Testis (tissue), 3 donors: ENCODE results near the gene TGM2. TPM values are rescaled to one million over a fixed set of nuclear protein-coding genes. Genes with fewer than 3 reads are reported as not detected.

Source experiments
- DNase-seq: peaks from one replicate; pipeline ENCODE4 v3.0.0-alpha.2; 2019
- H3K27ac ChIP-seq, 2 donors: fragments of 200-600 bp; sonication (generic); one replicate each; pipeline ENCODE4 v1.5.1; 2019
- H3K27me3 ChIP-seq: fragments of 200-600 bp; sonication (generic); one replicate; pipeline ENCODE4 v1.5.1; 2019
- H3K36me3 ChIP-seq: fragments of 200-600 bp; sonication (generic); one replicate; pipeline ENCODE4 v1.5.1; 2017; ENCODE audit warnings: low read depth; ENCODE audit errors: missing control alignments
- H3K4me1 ChIP-seq: fragments of 200-600 bp; sonication (generic); one replicate; pipeline ENCODE4 v1.5.1; 2019
- H3K4me3 ChIP-seq, 2 donors: fragments of 200-600 bp; sonication (generic); one replicate each; pipeline ENCODE4 v1.5.1; 2017 to 2019
- H3K9me3 ChIP-seq: fragments of 200-600 bp; sonication (generic); one replicate; pipeline ENCODE4 v1.5.1; 2017
- POLR2A ChIP-seq: fragments of 450-650 bp; IDR thresholded peaks from one replicate; pipeline ENCODE4 v1.6.1; 2017; ENCODE audit warnings: antibody characterized with exemption, mild to moderate bottlenecking, moderate library complexity
- WGBS, 2 donors: methylation state at CpG; one replicate each; pipeline ENCODE4 v1.1.5; 2018; 5-methylcytosine and 5-hydroxymethylcytosine counted together
- intact Hi-C: fragments of 100-400 bp; cut with DNase I; formaldehyde crosslinking; loops from one replicate; pipeline ENCODE4 v1.15.1; 2023; ENCODE audit warnings: low total_unique reads
- polyA plus RNA-seq: library from polyadenylated mRNA; stranded (reverse); fragments of 350-450 nt; fragmentation: Illumina TruSeq; extraction: RNeasy Lipid Tissue Mini Kit (QIAGEN cat#74804); gene quantifications from one replicate; pipeline ENCODE4 v1.2.3, GENCODE V29; 2014; ENCODE audit warnings: low read depth, low replicate concordance; ENCODE audit not compliant: insufficient read depth
- small RNA-seq, 2 donors: library from RNA; depleted of rRNA; stranded (forward); fragments of <200 nt; gene quantifications; one replicate each; pipeline ENCODE3, GENCODE V24; 2016
- total RNA-seq, 2 donors: library from RNA; depleted of rRNA; stranded (reverse); fragments of >200 nt; gene quantifications; one replicate each; pipeline ENCODE4 v1.2.3, GENCODE V29; 2016
- TF ChIP-seq, protein P1 (sequence below), 3 experiments: fragments of 450-650 bp in 2 of 3; fragments of 200-600 bp in 1 of 3; sonication (generic) in 1 of 3; IDR thresholded peaks; one replicate each; pipeline ENCODE4 v1.5.1; 2016 to 2019; ENCODE audit warnings: antibody characterized with exemption in 3 of 3, mild to moderate bottlenecking in 2 of 3, moderate library complexity in 1 of 3

The TGM2 gene
- total and polyA plus RNA-seq, 3 donors from 2014 or later, result 3.2 to 49.0 (median 8.5) TPM

DNA sequence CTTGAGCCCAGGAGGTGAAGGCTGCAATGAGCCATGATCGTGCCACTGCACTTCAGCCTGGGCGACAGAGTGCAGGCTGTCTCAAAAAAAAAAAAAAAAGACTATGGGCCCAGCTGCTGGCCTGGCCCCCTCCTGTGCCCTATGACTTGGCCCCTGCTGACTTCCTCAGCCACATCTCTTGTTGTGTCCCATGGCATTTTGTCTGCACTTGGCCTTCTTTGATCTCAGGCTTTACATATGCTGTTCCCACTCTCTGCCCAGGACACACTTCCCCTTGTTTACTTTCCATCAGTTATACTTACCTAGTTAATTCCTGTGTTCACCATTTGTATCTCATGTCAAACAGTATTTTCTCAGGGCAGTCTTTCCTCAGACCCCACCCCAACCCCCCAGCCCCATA, 87.0 kb downstream of the TGM2 start:
- Histone ChIP-seq H3K27me3 (no peaks in the 10 kb centered on the region), H3K4me3 (no peak overlapping the region), H3K4me1 (no peaks in the 10 kb centered on the region), H3K36me3 (no peaks in the 10 kb centered on the region), H3K27ac (no peak overlapping the region), H3K9me3 (no peaks in the 10 kb centered on the region)
- intact Hi-C loops, result no loop called here
- no peak for DNase-seq
- WGBS, 2 donors, result 86 to 93% methylated on average over 2 of the region's 2 CpGs
- no peak for TF ChIP-seq POLR2A
- TF ChIP-seq, protein P1, sequence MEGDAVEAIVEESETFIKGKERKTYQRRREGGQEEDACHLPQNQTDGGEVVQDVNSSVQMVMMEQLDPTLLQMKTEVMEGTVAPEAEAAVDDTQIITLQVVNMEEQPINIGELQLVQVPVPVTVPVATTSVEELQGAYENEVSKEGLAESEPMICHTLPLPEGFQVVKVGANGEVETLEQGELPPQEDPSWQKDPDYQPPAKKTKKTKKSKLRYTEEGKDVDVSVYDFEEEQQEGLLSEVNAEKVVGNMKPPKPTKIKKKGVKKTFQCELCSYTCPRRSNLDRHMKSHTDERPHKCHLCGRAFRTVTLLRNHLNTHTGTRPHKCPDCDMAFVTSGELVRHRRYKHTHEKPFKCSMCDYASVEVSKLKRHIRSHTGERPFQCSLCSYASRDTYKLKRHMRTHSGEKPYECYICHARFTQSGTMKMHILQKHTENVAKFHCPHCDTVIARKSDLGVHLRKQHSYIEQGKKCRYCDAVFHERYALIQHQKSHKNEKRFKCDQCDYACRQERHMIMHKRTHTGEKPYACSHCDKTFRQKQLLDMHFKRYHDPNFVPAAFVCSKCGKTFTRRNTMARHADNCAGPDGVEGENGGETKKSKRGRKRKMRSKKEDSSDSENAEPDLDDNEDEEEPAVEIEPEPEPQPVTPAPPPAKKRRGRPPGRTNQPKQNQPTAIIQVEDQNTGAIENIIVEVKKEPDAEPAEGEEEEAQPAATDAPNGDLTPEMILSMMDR (IDR thresholded peaks at IDR 0.05), result no peak

Small RNA genes lying within 50 kb of the gene (small RNA-seq; reads per million reads assigned to genes)
- gene RN7SL237P, result 0 to 0.09 reads per million in 2 donors

Other genes with a start within 250 kb of the TGM2 start
- 10 to 100 TPM; 26.0 to 30.5 TPM for gene TTI1, start 131.8 kb downstream of the TGM2 start, total RNA-seq
- 24.1 TPM for gene TTI1, start 131.8 kb downstream of the TGM2 start, polyA plus RNA-seq
- gene RPRD1B, start 131.5 kb downstream of the TGM2 start, total RNA-seq, result 10 to 100 TPM; 41.9 to 50.5 TPM
- 30.4 TPM for gene RPRD1B, start 131.5 kb downstream of the TGM2 start, polyA plus RNA-seq
- gene KIAA1755, start 95.5 kb upstream of the TGM2 start, total RNA-seq, result 1 to 10 TPM; 7.6 to 9.6 TPM
- gene KIAA1755, start 95.5 kb upstream of the TGM2 start, polyA plus RNA-seq, result 5.2 TPM
- gene BPI, start 138.9 kb upstream of the TGM2 start, total RNA-seq, result 10 to 100 TPM in 1 of 2 donors, 1 to 10 TPM in 1; 9.3 to 17.5 TPM
- gene BPI, start 138.9 kb upstream of the TGM2 start, polyA plus RNA-seq, result 29.0 TPM
- 1 to 10 TPM in 1 of 2 donors, under 1 TPM in 1; 0.87 to 1.2 TPM for gene LBP, start 181.2 kb upstream of the TGM2 start, total RNA-seq
- gene LBP, start 181.2 kb upstream of the TGM2 start, polyA plus RNA-seq, result 1.3 TPM